TTC549 (cell line): Measurements from ENCODE around the gene ORC3.
"Not testable (repeated sequence)": the region's sequence is repeated elsewhere in the genome, so short reads cannot be mapped to it uniquely, and the experiment has no call there.

Experiments used
- FAIRE-seq: peaks from 2 replicates; lab custom pipeline; 2012; peaks lifted over from hg19 to GRCh38; lab: Jason Lieb, UNC

Gene ORC3

GRCh38 chr6:87600576-87600975 is 10.6 kb downstream of the ORC3 start:
- FAIRE-seq = no peak

GRCh38 chr6:87606199-87606598 is 16.3 kb downstream of the ORC3 start:
- no peak for FAIRE-seq

- no peak for FAIRE-seq
Measured at GRCh38 chr6:87608802-87609201, 18.9 kb downstream of the ORC3 start.

- not testable (repeated sequence) for FAIRE-seq
Measured at GRCh38 chr6:87613018-87613417, 23.1 kb downstream of the ORC3 start.

GRCh38 chr6:87617405-87617804 is 27.5 kb downstream of the ORC3 start:
- FAIRE-seq = no peak

- FAIRE-seq = no peak
Measured at GRCh38 chr6:87618531-87618930, 28.6 kb downstream of the ORC3 start.

- FAIRE-seq = no peak
Measured at GRCh38 chr6:87623248-87623647, 33.3 kb downstream of the ORC3 start.

- no peak for FAIRE-seq
Measured at GRCh38 chr6:87628424-87628823, 38.5 kb downstream of the ORC3 start.

GRCh38 chr6:87628881-87629280 is 38.9 kb downstream of the ORC3 start:
- FAIRE-seq = no peak

- no peak for FAIRE-seq
Measured at GRCh38 chr6:87630746-87631145, 40.8 kb downstream of the ORC3 start.

GRCh38 chr6:87633851-87634250 is 43.9 kb downstream of the ORC3 start:
- FAIRE-seq = no peak

GRCh38 chr6:87636315-87636714 is 46.4 kb downstream of the ORC3 start:
- no peak for FAIRE-seq

- no peak for FAIRE-seq
Measured at GRCh38 chr6:87637106-87637505, 47.2 kb downstream of the ORC3 start.

GRCh38 chr6:87639373-87639772 is 49.4 kb downstream of the ORC3 start:
- no peak for FAIRE-seq

GRCh38 chr6:87641065-87641692 is 51.2 kb downstream of the ORC3 start:
- no peak for FAIRE-seq

- FAIRE-seq = no peak
Measured at GRCh38 chr6:87645080-87645479, 55.1 kb downstream of the ORC3 start.

- FAIRE-seq = no peak
Measured at GRCh38 chr6:87653074-87653962, 63.4 kb downstream of the ORC3 start.

- FAIRE-seq = no peak
Measured at GRCh38 chr6:87654122-87654521, 64.2 kb downstream of the ORC3 start.

- FAIRE-seq = no peak
Measured at GRCh38 chr6:87654875-87655454, 65.0 kb downstream of the ORC3 start.

- no peak for FAIRE-seq
Measured at GRCh38 chr6:87655824-87656223, 65.9 kb downstream of the ORC3 start.

- no peak for FAIRE-seq
Measured at GRCh38 chr6:87656857-87657256, 66.9 kb downstream of the ORC3 start.

- no peak for FAIRE-seq
Measured at GRCh38 chr6:87658516-87658915, 68.6 kb downstream of the ORC3 start.

GRCh38 chr6:87660226-87660911 is 70.4 kb downstream of the ORC3 start:
- no peak for FAIRE-seq
